ENCODE data around the gene SDF4.

DNA sequence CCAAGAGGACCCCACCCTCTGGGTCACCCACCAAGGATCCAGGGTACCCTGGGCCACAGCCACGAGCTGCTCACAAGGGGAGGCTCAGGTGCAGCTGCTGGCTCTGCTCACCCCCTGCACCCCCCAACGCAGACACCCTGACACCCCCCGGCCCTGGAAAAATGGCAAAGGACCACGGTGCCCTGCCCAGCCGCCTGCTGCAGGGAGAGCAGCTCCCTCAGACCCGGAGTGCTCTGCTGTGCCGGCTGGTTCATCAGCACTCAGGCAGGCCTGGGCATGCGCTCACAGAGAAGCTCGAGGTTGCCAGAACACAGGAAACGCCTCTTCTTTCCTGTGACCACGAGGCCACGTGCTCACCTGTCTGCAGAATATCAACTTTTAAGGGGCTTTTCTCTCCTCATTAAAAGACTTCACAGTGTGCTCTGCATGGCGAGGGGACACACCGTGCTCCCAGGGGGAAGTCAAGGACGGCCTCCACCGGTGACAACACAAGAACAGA lies 19.0 kb upstream of the SDF4 start:
- TF ChIP-seq, protein P1, sequence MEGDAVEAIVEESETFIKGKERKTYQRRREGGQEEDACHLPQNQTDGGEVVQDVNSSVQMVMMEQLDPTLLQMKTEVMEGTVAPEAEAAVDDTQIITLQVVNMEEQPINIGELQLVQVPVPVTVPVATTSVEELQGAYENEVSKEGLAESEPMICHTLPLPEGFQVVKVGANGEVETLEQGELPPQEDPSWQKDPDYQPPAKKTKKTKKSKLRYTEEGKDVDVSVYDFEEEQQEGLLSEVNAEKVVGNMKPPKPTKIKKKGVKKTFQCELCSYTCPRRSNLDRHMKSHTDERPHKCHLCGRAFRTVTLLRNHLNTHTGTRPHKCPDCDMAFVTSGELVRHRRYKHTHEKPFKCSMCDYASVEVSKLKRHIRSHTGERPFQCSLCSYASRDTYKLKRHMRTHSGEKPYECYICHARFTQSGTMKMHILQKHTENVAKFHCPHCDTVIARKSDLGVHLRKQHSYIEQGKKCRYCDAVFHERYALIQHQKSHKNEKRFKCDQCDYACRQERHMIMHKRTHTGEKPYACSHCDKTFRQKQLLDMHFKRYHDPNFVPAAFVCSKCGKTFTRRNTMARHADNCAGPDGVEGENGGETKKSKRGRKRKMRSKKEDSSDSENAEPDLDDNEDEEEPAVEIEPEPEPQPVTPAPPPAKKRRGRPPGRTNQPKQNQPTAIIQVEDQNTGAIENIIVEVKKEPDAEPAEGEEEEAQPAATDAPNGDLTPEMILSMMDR (conservative IDR thresholded peaks at IDR 0.05 in 1 of 2, IDR thresholded peaks at IDR 0.05 in 1 of 2; ENCODE audit: low read depth in 1 of 2, low read length in 2 of 2) = no peak
- no peak for TF ChIP-seq EZH2 (IDR thresholded peaks at IDR 0.05; ENCODE audit: low read length, missing control alignments)

All from fibroblast of lung (primary cell).